NCI-H510A (cell line): ENCODE results near the gene PARD3B.
"Not testable (repeated sequence)": the region's sequence is repeated elsewhere in the genome, so short reads cannot be mapped to it uniquely, and the experiment has no call there.

ENCODE experiments used
- DNase-seq: peaks from one replicate; lab custom pipeline; 2025; lab: John Stamatoyannopoulos, UW

The PARD3B gene

GRCh38 chr2:205193125-205193835 is 648.0 kb downstream of the PARD3B start:
- DNase-seq = no peak

- DNase-seq = no peak
Observed at GRCh38 chr2:205193836-205194228, 648.6 kb downstream of the PARD3B start.

- no peak for DNase-seq
Observed at GRCh38 chr2:205197468-205198139, 652.3 kb downstream of the PARD3B start.

- DNase-seq = no peak
Observed at GRCh38 chr2:205198140-205198525, 652.9 kb downstream of the PARD3B start.

- DNase-seq = no peak
Observed at GRCh38 chr2:205199165-205199850, 654.0 kb downstream of the PARD3B start.

GRCh38 chr2:205210494-205210893 is 665.2 kb downstream of the PARD3B start:
- DNase-seq = no peak

- DNase-seq = no peak
Observed at GRCh38 chr2:205212357-205212756, 667.1 kb downstream of the PARD3B start.

- DNase-seq = no peak
Observed at GRCh38 chr2:205216092-205216491, 670.8 kb downstream of the PARD3B start.

- no peak for DNase-seq
Observed at GRCh38 chr2:205216580-205216979, 671.3 kb downstream of the PARD3B start.

GRCh38 chr2:205217004-205217403 is 671.7 kb downstream of the PARD3B start:
- DNase-seq = no peak

GRCh38 chr2:205218056-205218455 is 672.8 kb downstream of the PARD3B start:
- DNase-seq = no peak

GRCh38 chr2:205218816-205219215 is 673.5 kb downstream of the PARD3B start:
- DNase-seq = not testable (repeated sequence)

GRCh38 chr2:205220559-205220958 is 675.3 kb downstream of the PARD3B start:
- DNase-seq = no peak

- no peak for DNase-seq
Observed at GRCh38 chr2:205232086-205232485, 686.8 kb downstream of the PARD3B start.

- no peak for DNase-seq
Observed at GRCh38 chr2:205235434-205235833, 690.2 kb downstream of the PARD3B start.

GRCh38 chr2:205237524-205237923 is 692.2 kb downstream of the PARD3B start:
- DNase-seq = no peak

GRCh38 chr2:205245001-205245400 is 699.7 kb downstream of the PARD3B start:
- DNase-seq = no peak

GRCh38 chr2:205245652-205246051 is 700.4 kb downstream of the PARD3B start:
- DNase-seq = no peak

- no peak for DNase-seq
Observed at GRCh38 chr2:205259121-205259520, 713.8 kb downstream of the PARD3B start.

- DNase-seq = no peak
Observed at GRCh38 chr2:205261516-205262020, 716.3 kb downstream of the PARD3B start.

GRCh38 chr2:205267323-205267722 is 722.0 kb downstream of the PARD3B start:
- no peak for DNase-seq

- DNase-seq = no peak
Observed at GRCh38 chr2:205270689-205271088, 725.4 kb downstream of the PARD3B start.

GRCh38 chr2:205273148-205273547 is 727.9 kb downstream of the PARD3B start:
- DNase-seq = no peak
